GM18498 (cell line): ENCODE measurements around the gene LNP1.

Experiments used
- ATAC-seq: cut with Tn5 transposase; IDR thresholded peaks from one replicate; pipeline ENCODE4 v1.9.1; 2021; ENCODE audit warnings: mild to moderate bottlenecking, moderate library complexity; ENCODE audit not compliant: unreplicated experiment

The LNP1 gene

GRCh38 chr3:100399341-100400071, 1.8 kb upstream of the LNP1 start:
- no peak for ATAC-seq

DNA sequence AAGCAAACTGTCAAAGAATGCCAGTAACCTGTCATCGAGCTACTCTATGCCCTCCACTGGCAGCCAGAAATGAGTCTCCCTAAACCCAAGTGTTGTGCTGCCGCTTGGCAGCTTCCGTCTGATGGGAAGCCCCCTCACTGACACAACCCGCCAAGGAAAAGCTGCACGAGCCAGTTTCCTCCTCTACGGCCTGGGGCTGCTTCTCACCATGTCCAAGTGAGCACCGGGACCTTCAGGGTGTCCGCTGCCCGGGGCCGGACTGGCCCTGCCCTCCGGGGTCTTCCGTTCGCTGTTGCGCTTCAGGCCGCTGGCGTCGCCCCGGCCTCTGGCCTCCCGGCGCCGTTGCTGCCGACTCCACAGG, 940 bp upstream of the LNP1 start:
- ATAC-seq: peak; percentile 22

- peak; percentile 25 for ATAC-seq
These were observed 319 bp downstream of the LNP1 start for GRCh38 chr3:100401674-100402041.

GRCh38 chr3:100402256-100402655, 917 bp downstream of the LNP1 start:
- no peak for ATAC-seq

DNA sequence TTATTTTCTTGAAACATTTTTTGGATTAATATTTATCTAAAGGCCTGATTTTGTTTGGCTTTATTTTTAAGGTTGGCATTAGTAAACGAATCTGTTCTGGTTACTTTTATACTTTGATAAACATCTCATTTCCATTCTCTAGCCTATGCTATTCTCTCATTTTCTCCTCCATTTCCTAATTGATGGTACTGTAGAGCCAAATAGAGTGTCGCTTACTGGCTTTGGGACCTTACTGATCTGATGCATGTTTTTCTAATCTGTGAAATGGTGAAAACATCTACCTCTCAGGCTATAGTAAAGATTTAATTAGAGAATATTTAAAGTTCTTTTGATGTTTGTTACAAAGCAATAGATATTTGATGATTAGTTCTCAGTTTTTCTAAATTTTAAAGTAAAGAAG, 1.6 kb downstream of the LNP1 start:
- no peak for ATAC-seq

- ATAC-seq: no peak
These were observed 2.3 kb downstream of the LNP1 start for GRCh38 chr3:100403362-100404249.

DNA sequence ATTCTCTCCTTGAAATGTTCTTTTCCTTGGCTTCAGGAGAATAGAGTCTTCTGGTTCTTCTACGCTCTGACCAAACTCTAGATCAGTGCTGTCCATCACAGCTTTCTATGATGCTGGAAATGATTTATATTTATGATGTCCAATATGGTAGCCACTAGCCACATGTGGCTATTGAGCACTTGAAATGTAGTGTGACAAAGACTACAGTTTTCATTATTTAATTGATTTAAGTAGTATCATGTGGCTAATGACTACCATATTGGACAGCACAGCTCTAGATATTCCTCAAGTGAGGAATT, 2.9 kb downstream of the LNP1 start:
- no peak for ATAC-seq

- ATAC-seq: no peak
These were observed 5.8 kb downstream of the LNP1 start for GRCh38 chr3:100407164-100407563.

DNA sequence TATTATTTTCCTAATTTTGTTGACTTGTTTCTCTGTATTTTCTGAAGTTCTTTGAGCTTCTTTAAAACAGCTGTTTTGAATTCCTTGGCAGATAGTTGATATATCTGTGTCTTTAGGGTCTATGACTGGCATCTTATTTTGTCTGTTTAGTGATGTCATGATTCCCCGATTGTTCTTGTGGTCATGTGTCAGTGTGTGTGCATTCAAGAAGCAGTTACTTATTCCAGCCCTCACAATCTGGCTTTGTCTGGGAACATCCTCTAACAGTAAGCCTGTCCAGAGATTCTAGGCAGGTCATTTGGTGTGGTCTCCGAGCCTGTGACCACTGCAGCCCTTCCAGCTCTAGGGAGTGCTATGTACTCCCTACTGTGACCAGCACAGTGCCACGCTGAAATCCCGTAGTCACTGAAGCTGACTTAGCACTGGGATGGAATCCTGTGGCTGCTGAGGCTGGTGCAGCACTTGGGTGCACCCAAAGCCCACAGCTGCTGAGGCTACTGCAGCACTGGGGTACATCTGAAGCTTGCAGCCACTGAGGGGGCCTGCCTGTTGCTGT, 6.7 kb downstream of the LNP1 start:
- ATAC-seq: no peak

DNA sequence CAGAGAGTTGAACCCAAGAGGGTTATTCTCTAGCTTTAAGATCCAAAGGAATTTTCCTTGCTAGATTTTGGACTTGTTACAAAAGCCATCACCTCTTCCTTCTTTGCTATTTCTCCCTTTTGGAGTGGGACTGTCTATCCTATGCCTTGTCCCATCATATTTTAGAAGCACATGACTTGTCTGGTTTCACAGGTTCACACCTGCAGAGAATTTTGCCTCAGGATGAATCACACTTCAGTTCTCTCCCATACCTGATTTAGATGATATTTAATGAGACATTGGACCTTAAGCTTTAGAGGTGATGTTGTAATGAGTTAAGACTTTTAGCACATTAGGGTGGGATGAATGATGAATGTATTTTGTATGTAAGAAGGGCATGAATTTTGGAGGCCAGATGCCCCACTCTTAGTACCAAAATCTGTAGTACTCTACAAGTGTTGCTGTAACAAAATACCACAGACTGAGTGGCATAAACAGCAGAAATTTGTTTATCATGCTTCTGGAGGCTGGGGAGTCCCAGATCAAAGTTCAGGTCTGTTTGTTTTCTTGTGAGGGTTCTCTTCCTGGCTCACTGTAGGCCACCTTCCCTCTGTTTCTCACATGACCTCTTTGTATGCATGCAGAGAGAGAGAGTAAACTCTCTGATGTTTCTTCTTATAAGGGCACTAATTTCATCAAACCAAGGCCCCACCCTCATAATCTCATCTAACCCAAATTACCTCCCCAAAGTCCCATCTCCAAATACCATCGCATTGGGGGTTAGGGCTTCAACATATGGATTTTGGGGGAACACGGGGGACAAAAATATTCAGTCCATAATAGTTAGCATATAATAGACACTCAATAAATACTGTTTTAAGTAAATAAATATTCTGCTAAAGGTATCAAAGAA, 10.0 kb downstream of the LNP1 start:
- ATAC-seq: no peak

DNA sequence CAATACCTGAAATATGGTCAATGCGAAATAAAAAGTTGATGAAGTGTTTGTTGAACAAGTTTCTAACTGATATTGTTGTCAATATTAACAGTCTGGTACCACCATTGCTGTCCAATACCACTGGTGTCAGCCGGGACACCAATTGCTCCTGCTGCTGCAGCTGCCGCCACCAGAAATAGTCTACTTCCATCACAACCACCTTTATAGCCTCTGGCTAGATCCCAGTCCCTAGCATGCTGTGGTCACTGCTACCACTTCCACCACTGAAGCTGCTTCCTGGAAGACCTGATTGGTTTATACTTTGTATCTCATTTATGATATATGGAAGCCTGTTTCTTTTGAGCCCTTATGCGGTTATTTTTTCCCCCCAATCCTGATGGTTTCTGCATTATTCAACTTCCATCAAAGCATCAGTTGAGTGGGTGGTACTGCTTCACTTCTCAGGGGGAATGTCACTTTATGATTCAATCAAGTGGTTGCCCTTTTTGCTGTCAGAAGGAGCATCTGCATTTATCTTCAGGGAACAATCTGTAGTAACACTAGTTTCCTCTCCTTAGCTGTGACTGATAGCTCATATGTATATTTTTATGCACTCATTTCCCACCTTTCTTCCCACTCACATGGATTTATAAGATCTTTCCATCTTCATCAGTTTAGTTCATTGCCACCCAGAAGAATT, 11.7 kb downstream of the LNP1 start:
- ATAC-seq: no peak

DNA sequence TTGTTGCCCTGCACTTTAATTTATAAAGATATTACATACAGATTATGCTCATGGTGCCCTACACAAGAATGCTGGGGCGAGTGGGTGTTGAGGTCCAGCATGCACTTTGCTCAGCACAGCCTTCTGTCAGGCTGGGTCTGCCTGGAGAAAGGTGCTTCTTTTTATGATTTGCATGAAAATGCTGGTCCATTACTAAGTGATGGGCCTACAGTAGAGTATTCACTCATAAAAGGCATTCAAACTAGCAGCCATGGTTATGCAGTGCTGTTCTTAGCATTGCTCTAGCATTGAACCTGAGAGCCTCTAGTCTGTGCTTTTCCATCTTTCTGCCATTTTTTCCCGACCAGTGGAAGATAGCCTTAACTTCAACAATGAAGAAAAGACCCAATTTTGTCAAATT, 12.3 kb downstream of the LNP1 start:
- no peak for ATAC-seq

DNA sequence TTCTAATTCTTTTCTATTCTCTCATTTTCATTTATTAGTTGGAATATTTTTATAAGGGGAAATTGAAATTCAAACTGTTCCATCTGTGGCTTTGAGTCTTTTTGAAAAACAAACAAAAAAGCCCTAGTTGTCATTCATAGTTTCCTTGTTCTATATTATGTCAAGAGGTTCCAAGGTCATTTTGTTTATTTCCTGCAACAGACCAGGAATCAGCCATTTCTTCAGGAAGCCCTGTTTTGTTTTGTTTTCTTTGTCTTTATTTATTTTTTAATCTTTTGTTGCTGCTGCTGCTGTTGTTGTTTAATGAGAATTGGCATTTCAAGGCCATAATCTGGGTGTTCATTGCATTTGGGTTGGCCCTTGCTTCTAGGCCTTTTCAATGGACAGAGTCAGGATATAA, 14.8 kb downstream of the LNP1 start:
- ATAC-seq: no peak

DNA sequence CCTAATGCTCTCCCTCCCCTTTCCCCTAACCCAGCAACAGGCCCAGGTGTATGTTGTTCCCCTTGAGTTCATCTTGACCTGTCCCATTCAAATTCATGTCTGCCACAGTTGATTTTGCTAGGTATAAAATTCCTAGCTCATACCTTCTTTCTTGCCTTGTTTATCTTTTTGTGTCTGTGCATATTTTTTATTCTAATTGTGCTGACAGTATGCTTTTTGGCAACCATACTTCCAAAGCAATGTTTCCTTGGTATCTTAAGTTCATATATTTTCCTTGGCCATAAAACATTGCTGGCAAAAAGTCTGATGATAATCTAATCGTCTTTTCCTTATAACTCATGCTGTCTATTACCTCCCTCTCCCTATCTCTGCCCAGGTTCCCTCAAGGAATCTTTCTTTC, 15.5 kb downstream of the LNP1 start:
- no peak for ATAC-seq

- ATAC-seq: no peak
These were observed 18.1 kb downstream of the LNP1 start for GRCh38 chr3:100419406-100419805.

- no peak for ATAC-seq
These were observed 19.5 kb downstream of the LNP1 start for GRCh38 chr3:100420885-100421284.

DNA sequence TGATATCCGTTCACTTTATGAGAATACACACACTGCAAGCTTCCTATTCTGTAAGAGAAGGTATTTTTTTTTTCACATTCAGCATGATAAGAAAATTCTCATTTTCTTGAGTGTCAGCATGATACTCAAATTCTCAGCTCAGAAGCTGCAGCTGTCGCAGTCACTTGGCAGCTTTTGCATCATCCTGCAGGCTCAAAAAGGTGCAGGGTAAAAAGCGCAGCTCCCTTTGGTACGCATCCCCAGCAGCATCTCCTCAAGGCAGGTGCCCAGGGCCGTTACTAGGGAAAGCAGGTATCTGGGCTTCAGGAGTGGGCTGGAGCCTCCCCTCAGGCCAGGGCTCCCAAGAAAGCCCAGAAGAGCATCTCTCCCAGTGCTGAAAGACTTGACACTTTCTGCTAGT, 22.3 kb downstream of the LNP1 start:
- no peak for ATAC-seq

DNA sequence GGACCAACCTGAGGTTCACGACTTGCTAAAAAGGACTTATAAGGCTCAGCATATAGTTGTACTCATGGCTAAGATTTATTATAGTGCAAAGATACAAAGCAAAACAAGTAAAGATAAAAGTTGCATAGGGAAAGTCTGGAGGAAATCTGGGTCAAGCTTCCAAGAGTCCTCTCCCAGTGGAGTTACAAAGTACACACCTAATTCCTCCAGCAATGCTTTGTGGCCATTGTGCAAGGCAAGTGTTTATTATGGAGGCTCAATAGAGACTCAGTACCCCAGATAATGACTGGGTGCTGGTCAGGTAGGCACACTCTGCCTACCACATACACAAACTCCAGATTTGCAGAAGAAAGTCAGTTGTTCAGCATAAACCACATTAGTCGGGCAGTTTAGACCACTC, 22.9 kb downstream of the LNP1 start:
- ATAC-seq: no peak

DNA sequence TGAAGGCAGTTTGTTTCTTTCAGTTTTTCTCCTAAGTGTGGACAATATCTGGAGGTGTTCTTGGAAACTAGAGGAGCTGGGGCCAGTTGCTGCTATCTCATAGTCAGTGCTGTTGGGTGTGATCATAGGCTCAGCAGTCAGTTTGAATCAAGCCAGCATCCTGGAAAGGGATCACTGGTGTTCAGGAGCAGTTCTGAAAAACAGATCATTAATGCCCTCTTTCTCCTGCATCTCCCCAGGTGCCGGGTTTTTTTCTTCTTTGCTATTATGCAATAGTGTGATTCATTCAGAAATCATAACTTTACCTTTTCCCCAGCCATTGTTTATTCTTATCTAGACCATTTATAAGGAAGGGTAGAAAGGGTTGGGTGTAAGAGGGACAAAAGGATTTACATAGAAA, 24.0 kb downstream of the LNP1 start:
- no peak for ATAC-seq

DNA sequence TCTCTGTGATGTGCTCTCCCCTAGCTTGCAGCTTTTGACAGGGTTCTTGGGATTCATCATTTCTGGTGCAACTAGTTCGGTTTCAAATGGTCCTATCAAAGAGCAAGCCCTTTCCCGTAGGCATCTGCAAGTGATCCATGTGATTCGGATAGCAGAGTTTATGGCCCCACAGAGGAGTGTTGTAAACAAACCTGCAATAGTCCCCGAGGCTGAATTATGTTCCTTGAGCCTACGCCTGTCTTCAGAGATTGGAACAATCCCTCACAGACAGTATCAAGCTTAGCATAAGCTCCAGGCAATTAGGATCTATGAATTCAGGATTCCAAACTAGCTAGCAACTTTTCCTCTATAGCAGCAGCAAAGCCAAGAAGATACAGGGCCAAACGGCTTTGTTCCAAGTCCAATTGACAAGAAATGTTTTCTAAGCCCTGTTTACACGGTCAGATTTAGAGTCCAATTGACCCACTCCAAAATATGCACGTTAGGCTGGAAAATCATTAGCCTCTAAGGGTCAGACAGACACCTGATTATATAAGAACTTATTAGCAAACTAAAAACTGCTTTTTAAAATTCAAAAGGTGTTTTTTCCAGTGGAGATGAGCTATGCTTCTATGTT, 24.8 kb downstream of the LNP1 start:
- ATAC-seq: no peak
